Right lobe of liver (tissue), 6 donors: ENCODE results near the gene CDH23. TPM values are rescaled to one million over a fixed set of nuclear protein-coding genes. Genes with fewer than 3 reads are reported as not detected.

Source experiments
- ATAC-seq, 4 donors: fragments of 200-7000 bp; cut with Tn5 transposase; one replicate each; pipeline ENCODE4 v1.9.1; 2020; ENCODE audit warnings: mild to moderate bottlenecking in 4 of 4, moderate library complexity in 4 of 4
- DNase-seq, 3 donors: peaks; one replicate each; pipeline ENCODE4 v3.0.0-alpha.2; 2020
- H3K27ac ChIP-seq, 3 donors: fragments of 200-600 bp; one replicate each; pipeline ENCODE4 v1.8.0; 2022
- H3K27me3 ChIP-seq, 2 donors: fragments of 200-600 bp; one replicate each; pipeline ENCODE4 v1.8.0; 2022
- H3K36me3 ChIP-seq, 4 donors: fragments of 200-600 bp; sonication (generic) in 1 of 4; one replicate each; pipeline versions ENCODE4 v1.5.1 to v1.8.0; 2017 to 2022; ENCODE audit warnings: control low read depth in 1 of 4
- H3K4me1 ChIP-seq, 4 donors: fragments of 200-600 bp; sonication (generic) in 1 of 4; one replicate each; pipeline versions ENCODE4 v1.5.1 to v1.8.0; 2017 to 2022; ENCODE audit warnings: control low read depth in 1 of 4
- H3K4me3 ChIP-seq, 3 donors: fragments of 200-600 bp; one replicate each; pipeline ENCODE4 v1.8.0; 2022
- H3K9me3 ChIP-seq, 4 donors: fragments of 200-600 bp; sonication (generic) in 1 of 4; one replicate each; pipeline versions ENCODE4 v1.5.1 to v1.8.0; 2017 to 2022; ENCODE audit warnings: control low read depth in 1 of 4
- CTCF ChIP-seq, 4 donors: fragments of 200-600 bp in 3 of 4; fragments of 450-650 bp in 1 of 4; IDR thresholded peaks; one replicate each; pipeline versions ENCODE4 v1.5.1 to v1.8.0; 2016 to 2022; ENCODE audit warnings: antibody characterized with exemption in 4 of 4, mild to moderate bottlenecking in 2 of 4
- POLR2A ChIP-seq: fragments of 450-650 bp; IDR thresholded peaks from one replicate; pipeline ENCODE4 v1.6.1; 2017; ENCODE audit warnings: antibody characterized with exemption, mild to moderate bottlenecking
- WGBS: methylation state at CpG from one replicate; pipeline ENCODE4 v1.1.6; 2018; ENCODE audit warnings: low coverage, low lambda C conversion rate; ENCODE audit not compliant: insufficient coverage; ENCODE audit errors: missing lambda C conversion rate; 5-methylcytosine and 5-hydroxymethylcytosine counted together
- intact Hi-C, 2 donors: fragments of 100-400 bp; cut with DNase I; formaldehyde crosslinking; loops; one replicate each; pipeline versions ENCODE4 v1.11.2 to v1.14.1; 2022
- total RNA-seq, 6 experiments: library from RNA; depleted of rRNA in 2 of 6; stranded (reverse); fragments of >200 nt in 2 of 6; fragmentation: NEBNext Ultra II Directional in 3 of 6; extraction: Animal tissue kit (Norgen Biotek cat#: 25700) in 3 of 6; gene quantifications; one replicate each; pipeline versions ENCODE4 v1.1.0 to v1.2.4, GENCODE V29; 2016 to 2023
- donor health status: DM: no; HTN: yes; CAD: no.
- donor health status: DM: no; HTN: no; CAD: no.
- donor health status: DM: no; HTN: no; CAD: no.
- donor health status: DM: no; HTN: yes; CAD: no.
- donor health status: DM: no; HTN: yes; CAD: no.

CDH23 gene
- total RNA-seq, 6 experiments from 2014 or later: 3.3 to 19.7 (median 6.3) TPM

- Histone ChIP-seq H3K27me3 (no peaks in the 10 kb centered on the region), H3K36me3 (no peaks in the 10 kb centered on the region), H3K9me3 (no peaks in the 10 kb centered on the region), H3K4me3 (no peak overlapping the region), H3K27ac (no peak overlapping the region), H3K4me1 (no peaks in the 10 kb centered on the region)
- ATAC-seq (no peak), DNase-seq (no peak)
- no CpG with 5 or more reads among the region's 5 CpGs for WGBS
- TF ChIP-seq POLR2A: no peak
- no peak for TF ChIP-seq CTCF (IDR thresholded peaks at IDR 0.05)
- intact Hi-C loops: no loop called here
Observed at GRCh38 chr10:71567006-71567405, 170.3 kb downstream of the CDH23 start.

- Histone ChIP-seq H3K36me3 (no peaks in the 10 kb centered on the region), H3K27me3 (no peaks in the 10 kb centered on the region), H3K9me3 (no peaks in the 10 kb centered on the region), H3K27ac (no peak overlapping the region), H3K4me1 (no peaks in the 10 kb centered on the region), H3K4me3 (no peak overlapping the region)
- ATAC-seq (no peak), DNase-seq (no peak)
- TF ChIP-seq POLR2A: no peak
- no peak for TF ChIP-seq CTCF (IDR thresholded peaks at IDR 0.05)
- no CpG with 5 or more reads among the region's 5 CpGs for WGBS
- intact Hi-C loops: no loop called here
Observed at GRCh38 chr10:71568896-71569492, 172.3 kb downstream of the CDH23 start.

DNA sequence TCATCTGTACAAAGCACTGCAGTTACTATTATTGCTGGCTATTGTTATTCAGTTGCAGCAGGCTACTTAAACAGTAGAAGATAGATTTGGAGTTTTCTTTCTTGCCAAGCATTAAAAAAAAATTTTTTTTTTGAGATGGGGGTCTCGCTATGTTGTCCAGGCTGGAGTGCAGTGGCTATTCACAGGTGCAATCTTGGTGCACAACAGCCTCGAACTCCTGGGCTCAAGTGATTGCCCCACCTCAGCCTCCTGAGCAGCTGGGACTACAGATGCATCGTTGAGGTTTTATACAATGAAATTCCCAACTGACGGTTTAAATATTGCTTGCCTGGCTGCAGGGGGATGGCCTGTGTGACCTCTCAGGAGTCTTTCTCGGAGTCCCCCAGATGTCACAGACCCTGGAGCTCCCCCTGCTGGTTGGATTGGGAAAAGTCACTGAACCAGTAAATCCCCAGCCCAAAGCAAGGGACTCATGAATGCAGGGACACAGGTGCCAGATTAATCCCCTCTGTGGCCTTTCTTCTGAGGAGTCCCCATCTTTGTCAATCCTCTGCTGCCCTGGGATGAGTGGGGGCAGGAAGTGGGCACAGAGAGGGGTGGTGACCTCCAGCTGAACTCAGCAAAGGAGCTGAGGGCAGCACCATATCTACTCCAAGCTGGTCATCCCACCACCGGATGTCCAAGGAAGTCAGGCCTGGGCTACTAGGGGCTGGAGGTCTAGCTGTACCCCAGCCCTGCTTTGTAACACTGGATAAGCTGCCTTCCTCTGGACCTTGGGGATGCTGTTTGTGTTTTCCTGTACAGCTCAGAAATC, 173.3 kb downstream of the CDH23 start:
- 31% methylated on average over 4 of the region's 6 CpGs for whole genome bisulfite sequencing
- no peaks in the 10 kb centered on the region for H3K27me3 ChIP-seq
- H3K4me3 ChIP-seq: no peak overlapping the region
- H3K4me1 ChIP-seq: no peaks in the 10 kb centered on the region
- no peaks in the 10 kb centered on the region for H3K36me3 ChIP-seq
- DNase-seq (peak in 2 of 3 donors; percentile 57 to 79), ATAC-seq (peak; percentile 71 to 90 (median 82))
- H3K27ac ChIP-seq: no peak overlapping the region
- TF ChIP-seq POLR2A (no peak), CTCF (IDR thresholded peaks at IDR 0.05) (peak; percentile 85 to 88 (median 86))
- intact Hi-C loops: loop anchor here (5.0 kb wide), 4 partner anchors 37 to 253 kb away; partner anchors contain the start of genes CDH23 (in 1 of the 2) and SLC29A3 (in 1 of the 2)
- no peaks in the 10 kb centered on the region for H3K9me3 ChIP-seq

DNA sequence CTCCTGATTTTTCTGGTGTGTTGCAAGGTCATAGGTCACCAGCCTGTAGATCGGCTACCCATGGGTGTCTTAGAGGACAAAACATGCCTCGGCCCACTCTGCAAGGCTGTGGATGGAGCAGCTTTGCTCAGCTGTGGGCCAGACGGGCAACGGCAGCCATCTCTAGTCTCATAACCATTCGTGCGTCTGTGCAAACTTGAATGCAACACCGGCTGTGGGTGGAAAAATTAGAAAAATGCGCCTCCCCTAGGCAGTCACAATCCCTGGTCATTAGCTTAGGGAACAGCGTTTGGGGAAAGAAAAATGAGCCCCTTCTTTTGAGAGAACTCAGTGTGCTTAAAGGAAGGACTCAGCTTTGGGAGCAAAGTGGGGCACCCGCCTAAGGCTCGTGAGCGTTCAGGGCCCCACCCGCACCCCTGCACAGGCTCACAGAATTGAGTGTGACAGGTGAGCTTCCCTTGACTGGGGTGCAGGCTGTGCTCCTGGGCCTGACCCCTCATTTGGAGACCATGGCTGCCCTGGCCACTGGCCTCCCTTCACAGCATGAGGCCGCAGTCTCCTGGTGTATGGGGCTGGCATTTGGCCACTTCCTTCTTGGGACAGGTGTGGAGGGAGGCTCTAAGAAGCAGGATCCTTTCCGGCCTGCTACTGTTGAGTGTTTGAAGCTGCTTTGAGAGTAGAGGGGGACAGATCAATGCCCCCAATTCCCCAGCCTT, 174.9 kb downstream of the CDH23 start:
- Histone ChIP-seq H3K27me3 (no peaks in the 10 kb centered on the region), H3K36me3 (no peaks in the 10 kb centered on the region), H3K9me3 (no peaks in the 10 kb centered on the region), H3K27ac (no peak overlapping the region), H3K4me1 (peaks cover 0 to 10% (median 4%) of the 10 kb centered on the region in 4 donors), H3K4me3 (no peak overlapping the region)
- ATAC-seq (no peak), DNase-seq (no peak)
- TF ChIP-seq CTCF (IDR thresholded peaks at IDR 0.05): no peak
- no peak for TF ChIP-seq POLR2A
- WGBS: 82% methylated on average over 4 of the region's 15 CpGs
- intact Hi-C loops: loop anchor here (5.0 kb wide), 4 partner anchors 36 to 254 kb away; partner anchors contain the start of genes CDH23 (in 1 of the 2) and SLC29A3 (in 1 of the 2)
